Suppressor macrophage treated with lipopolysaccharide for 1 hour (primary cell): Measurements from ENCODE around the gene GALNT17.

Experiments
- DNase-seq, 3 donors: peaks; one replicate each; pipeline ENCODE4 v3.0.0-alpha.2; 2020 to 2022

The GALNT17 gene

DNA sequence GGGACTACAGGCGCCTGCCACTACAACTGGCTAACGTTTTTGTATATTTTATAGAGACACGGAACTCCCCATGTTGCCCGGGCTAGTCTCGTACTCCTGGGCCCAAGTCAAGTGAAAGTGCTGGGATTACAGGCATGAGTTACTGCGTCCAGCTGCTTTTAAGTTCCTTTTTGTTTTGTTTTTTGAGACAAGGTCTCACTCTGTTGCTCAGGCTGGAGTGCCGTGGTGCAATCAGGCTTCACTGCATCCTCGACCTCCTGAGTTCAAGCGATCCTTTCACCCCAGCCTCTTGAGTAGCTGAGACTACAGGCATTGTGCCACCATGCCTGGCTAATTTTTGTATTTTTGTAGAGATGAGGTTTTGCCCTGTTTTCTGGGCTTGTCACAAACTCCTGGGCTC, 155.0 kb downstream of the GALNT17 start:
- DNase-seq = no peak

DNA sequence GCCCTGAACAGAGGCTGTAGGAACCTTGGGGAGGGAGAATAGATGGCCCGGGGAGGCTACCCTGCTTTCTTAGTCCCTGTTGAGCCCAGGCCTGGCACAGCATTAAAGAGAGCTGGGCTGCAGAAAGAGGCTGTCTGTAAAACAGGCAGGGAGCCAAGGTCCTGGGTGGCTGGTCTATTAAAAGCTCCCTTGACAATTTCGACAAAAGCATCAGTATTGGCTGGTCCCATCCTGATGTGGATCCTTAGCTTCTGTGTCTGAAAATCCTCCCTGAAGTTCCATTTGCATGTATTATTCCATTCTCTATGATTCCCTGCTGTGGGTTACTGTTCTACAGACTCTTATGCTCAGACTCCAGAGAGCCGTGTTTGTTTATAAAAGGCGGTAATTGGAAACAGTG, 158.5 kb downstream of the GALNT17 start:
- no peak for DNase-seq

DNA sequence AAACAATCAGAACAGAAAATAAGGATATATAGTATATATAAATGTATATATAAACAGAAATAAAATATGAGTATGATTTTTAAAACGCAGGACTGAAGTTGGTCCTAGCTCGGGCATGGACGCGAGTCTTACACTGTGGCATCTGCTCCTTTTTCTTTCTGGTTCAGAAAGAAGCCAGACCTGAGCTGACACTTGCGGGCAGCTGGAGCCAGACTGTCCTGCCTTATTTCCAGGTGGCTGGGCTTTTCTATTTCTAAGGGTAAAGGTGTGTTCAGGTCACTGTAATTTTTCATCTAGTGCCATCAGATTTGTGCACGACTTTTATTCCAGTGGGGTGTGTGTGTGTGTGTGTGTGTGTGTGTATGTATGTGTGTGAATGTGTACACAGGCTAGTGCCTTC, 166.4 kb downstream of the GALNT17 start:
- DNase-seq = no peak

DNA sequence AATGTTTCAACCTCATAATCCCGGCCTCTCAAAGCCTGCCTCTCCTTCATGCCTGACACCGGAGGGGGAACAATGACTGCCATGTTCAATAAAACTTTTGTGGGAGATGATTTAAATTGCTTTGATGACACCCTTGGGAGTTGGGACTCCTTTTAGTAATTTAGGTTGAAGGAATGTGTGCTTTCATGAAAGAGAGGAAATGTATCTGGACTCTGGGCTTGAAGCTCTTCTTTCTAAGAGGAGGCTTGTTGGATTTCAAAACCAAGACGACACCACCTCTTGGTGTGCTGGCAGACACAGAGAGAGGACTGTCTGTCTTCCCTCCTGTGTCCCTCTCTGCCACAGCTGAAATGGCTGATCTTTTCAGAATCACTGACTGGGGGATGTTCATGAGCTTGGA, 168.1 kb downstream of the GALNT17 start:
- DNase-seq = no peak

DNA sequence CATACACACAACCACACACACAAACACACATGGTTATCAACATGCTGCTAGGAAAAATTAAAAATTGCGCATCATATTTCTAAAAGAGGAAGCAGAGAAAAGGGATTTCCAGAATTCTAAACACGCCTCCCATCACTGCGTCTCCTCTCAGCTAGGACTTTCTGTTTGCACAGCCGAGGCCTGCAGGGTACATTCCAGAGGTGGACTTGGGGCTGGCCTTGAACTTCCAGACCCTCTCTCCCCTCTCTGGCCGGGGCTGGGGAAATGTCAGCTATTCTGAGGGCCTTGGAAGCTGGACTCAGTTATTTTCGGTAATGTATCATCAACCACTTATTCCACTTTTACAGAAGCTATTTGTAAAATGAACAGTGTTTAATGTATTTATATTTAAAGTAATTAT, 168.7 kb downstream of the GALNT17 start:
- no peak for DNase-seq

DNA sequence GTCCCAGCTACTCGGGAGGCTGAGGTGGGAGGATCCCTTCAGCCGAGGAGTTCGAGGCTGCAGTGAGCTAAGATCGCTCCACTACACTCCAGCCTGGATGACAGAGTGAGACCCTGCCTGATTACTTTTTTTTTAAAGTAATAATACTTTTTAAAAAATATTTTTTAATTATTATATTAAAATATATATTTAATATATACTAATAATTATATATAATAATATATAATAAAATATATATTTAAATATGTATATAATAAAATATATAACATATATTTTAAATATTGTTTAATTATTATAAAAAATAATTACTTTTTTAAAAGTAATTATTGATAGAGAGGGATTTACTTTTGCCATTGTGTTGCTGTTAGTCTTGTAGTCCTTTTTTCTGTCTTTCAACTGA, 169.2 kb downstream of the GALNT17 start:
- DNase-seq = no peak

DNA sequence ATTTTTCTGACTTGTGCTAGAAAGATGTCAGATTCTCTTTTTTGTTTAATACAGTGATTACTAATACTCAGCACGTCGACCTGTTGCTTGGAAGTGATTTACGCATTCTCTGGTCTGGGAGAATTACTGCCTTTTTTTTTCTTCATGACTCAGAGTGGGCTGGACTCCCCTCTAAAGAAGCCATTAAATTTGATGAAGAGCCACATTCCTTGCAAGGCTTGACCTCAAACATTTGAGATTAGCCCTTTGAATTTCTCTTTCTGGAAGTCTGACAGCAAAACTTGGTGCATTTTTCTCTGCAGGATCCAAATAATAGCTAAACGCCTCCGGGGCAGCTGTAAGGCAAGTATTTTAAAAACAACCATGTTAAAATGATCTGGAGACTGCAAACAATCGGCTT, 171.6 kb downstream of the GALNT17 start:
- no peak for DNase-seq

DNA sequence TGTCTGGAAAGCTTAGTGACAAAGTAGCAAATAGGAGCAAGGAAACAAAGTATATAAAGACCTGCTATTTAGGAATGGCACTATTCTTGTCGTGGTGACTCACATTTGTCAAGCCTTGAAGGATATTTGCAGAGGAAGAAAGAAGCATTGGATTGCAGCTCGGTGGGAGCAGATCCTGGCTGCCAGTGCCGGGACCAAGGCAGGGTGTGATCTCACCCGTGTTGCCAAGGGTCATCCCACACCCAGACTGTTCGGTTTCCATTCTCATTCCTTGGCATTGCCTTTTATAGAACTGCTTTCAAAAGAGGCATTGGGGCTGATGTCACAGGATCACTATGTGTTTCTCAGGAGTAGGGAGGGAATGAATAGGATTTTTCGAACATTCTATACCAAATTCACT, 176.2 kb downstream of the GALNT17 start:
- DNase-seq = no peak

DNA sequence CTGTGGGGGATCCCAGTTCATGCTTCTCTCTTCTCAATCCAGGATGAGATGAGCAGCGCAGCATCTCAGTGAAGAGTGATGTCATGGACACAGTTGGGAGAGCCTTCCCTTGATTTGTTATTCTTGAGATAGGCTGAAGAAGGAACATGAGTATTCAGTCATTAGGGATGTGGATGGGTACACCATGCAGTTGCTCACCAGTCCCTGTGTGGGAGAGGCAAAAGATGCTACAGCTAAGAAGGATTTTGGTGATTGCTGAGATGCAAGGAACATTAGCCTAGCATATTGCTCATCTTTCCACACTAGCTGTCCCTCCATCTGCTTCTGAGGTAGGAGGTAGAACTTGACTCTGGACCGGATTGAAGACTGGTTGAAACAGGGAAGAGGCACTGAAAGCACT, 179.6 kb downstream of the GALNT17 start:
- DNase-seq = no peak

DNA sequence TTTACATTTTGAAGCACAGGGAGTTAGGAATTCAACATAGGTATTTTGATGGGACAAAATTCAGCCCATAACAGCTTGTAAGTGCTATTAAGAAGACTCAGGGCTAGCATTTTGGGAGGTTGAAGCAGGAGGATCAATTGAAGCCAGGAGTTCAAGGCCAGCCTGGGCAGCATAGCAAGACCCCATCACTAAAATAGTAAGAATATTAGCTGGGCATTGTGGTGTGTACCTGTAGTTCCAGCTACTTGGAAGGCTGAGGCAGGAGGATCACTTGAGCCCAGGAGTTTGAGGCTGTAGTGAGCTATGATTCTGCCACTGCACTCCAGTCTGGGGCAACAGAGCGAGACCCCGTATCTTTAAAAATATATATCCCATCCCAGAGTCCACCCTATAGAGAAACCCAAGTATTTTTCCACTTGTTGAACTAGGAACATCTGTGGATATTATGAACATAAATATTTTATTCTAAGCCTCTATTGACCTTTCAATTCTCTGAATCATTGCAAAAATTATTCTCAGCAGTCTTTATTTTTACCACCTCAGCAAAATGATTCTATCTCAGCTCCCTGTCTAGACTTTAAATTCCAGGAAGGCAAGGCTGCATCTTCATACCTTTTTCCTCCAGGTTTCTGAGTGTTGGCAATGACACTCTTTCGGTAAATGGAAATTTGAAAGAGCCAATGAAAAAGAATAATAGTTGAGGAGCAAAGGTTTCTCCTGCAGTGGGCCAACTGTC, 181.0 kb downstream of the GALNT17 start:
- DNase-seq = no peak

DNA sequence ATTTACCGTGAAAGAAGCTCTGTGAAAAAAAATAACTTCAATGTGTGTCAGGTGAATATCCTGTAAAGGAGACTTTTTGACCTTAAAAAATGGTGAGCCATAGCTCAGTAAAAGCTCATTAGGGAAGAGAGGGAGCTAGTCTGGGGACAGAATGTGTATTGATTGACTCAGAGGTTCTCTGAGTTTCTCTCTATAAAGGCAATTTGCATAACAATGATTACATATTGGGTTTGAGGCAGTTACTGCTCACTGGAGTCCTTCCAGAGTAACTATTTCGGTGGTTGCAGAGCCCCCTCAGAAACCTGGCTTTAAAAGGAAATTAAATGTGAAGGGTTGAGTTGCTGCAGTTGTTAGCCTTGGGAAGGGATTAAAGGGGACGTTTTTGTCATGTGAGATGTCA, 181.6 kb downstream of the GALNT17 start:
- no peak for DNase-seq

DNA sequence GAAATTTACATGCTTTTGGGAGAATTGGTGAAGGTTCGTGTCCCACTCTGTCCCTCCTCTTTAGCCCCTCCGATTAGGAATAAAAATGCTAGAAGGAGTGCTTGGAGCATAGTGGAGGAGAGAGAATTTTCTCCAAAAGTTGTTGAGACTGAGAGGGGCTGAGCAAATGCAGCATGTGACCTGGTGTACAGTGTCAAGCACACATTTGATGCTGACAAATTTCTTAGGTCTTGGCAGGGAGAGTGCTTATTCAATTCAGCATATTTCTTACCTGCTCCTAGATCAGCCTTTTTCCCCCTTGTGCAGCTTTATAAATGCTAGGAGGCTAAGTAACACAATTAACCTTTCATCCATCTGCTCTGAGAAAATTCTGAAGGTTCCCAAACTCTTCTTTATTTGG, 189.0 kb downstream of the GALNT17 start:
- DNase-seq = no peak

DNA sequence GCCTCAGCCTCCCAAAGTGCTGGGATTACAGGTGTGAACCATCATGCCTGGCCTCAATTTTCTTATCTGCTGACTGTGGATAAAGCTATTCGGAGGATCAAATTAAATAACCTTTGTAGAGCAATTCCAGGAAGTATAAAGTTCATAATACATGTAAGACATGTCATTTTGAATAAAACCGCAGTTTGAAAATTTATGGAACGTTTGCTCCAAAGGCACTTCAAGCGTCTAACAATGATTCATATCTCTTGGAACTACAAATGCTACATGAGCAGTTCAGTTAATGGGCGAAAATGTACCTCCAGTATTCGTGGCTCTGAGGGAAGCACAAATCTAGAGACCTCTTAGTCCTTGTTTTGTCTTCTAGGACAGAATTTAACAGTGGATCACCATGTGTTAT, 190.3 kb downstream of the GALNT17 start:
- no peak for DNase-seq

DNA sequence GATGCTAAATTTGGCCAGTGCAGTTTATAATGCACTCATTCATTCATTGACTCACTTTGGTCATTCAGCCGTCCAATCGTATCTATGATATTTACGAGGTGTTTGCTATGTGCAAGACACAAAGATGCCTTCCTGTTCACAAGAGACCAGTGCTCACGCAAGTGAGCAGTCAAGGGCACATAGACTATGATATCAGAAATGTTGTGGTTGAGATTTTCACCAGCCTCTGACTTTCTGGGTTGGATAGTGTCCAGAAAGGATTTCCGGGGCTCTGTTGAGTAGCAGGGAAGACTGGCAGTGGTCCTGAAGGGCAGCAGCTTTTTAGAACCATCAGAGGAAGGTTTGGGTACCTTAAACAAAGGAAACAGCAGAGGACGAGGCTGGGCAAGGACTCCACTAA, 191.8 kb downstream of the GALNT17 start:
- DNase-seq = no peak

DNA sequence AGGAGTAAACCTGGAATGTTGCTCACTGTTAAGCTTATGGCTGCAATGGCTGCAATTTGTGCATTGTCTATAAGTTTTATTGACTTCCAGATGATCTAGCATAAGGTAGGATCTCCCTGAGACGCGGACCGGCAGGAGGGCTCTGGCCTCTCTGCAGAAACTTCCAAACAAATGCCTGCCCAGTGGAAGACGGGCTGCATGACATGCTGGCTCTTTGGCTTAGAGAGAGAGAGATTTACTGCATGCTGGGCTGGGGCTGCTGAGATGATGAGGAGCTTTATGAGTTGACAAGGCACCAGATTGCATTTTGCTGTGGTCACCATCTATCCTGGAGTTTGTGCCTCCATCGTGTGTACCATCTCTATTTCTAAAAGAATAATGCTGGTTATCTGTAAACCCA, 193.2 kb downstream of the GALNT17 start:
- DNase-seq = no peak

DNA sequence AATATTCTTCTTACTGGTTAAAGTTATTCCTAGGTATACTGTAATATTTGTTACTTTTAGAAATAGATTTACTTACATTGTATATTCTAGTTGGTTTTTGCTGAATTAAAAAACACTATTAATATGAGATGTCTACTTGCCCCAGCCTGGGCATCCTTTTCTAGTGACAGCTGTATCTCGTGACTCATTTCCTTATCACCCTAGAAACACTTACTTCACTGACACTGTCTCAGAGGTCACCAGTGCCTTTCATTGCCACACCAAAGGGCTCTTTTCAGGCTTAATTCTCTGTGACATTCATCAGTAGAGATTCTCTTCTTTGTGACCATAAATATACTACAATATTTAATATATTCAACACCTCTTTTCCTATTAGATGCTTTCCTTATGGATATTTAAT, 194.7 kb downstream of the GALNT17 start:
- DNase-seq = no peak

DNA sequence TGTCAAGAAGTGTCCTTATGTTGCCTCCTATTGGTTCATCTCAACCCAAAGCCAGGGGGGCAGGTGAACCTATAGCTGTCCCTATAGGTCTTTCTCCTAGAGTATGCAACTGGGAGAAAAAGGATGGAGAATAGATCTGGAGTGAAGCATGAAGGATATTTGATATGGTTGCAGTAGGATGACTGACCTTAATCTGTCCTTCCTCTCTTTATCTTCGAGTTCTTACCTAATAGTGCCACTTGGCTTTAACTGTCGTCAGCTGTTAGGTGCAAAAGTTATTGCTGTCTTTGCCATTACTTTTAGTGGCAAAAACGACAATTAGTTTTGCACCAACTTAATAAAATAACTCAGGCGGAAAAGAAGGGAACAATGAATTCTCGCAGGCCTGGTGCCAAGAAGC, 196.0 kb downstream of the GALNT17 start:
- DNase-seq = no peak

DNA sequence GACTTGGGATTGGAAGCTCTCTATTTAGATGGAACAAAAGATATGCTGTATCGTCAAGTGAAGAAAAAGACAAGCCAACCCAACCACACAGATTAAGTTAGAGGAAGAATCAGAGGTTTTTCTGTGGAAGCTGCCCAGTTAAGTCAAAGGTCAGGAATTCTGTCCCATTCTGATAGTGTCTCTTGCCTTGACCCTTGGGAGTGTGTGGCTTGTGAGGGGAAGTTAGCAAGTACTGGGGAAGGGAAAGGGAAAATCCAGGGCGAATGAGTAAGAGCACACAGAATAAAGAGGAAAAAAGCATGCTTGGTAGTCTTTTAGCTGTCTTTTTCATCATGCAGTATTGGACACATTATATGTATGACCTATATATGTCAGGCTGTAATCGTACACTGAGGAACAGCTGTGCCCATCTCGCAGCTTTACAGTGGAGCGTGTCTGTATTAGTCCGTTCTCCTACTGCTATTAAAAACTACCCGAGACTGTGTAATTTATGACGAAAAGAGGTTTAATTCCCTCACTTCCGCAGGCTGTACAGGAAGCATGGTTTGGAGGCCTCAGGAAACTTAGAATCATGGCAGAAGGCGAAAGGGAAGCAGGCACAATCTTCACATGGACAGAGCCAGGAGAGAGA, 197.2 kb downstream of the GALNT17 start:
- DNase-seq = no peak

DNA sequence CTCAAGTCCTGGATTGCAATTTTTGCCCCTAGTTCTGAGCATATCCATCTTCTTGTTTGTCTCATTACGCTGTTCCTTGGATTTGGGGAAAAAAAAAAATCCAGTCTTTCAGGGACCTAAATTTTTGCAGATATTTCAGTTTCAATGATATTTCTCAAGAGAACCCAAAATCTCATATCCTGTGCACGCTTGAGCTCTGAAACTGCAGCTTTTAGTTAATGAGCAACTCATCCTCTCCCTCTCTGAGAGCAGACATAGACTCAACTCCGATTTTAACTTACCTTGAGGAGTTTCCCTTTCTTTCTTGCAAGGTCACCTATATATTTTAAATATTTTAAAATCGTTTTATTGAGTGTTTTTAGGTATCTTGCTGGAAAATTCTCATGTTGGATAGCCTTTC, 200.3 kb downstream of the GALNT17 start:
- DNase-seq = no peak

DNA sequence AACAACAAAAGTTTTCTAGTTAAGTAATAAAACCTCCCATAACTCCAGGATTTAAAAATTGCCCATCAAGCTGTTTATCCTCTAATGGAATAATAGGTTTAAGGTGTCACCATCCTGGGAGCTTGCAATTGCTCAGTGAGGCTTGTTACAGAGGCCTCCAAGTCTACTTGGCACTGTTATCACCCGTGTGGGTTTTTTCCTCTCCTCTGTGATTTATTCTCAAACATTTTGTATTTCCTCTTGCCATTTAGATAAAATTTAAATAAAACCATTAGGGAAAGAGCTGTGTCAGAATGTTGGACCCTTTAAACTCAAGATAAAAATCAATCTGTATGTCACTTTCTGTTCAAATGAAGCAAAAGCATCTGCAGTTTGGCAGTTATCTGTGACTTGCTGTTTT, 202.6 kb downstream of the GALNT17 start:
- DNase-seq = no peak

DNA sequence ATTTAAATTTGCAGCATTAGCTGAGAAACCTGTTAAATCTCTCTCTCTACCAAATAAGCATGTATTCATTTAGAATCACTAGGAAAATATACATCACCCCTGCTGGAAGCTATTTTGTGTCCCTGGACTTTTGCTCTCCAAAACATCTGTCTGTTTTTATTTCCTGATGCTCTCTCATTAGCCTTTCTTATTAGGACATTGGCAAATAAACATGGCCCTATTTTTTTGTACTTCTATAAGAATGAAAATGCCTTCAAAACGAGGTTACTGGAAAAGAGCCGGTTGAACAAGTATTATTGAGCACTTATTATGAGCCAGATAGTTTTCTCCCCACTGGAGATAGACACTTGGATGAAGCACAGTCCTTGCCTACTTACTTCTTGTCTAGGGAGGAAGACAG, 206.9 kb downstream of the GALNT17 start:
- DNase-seq = no peak

DNA sequence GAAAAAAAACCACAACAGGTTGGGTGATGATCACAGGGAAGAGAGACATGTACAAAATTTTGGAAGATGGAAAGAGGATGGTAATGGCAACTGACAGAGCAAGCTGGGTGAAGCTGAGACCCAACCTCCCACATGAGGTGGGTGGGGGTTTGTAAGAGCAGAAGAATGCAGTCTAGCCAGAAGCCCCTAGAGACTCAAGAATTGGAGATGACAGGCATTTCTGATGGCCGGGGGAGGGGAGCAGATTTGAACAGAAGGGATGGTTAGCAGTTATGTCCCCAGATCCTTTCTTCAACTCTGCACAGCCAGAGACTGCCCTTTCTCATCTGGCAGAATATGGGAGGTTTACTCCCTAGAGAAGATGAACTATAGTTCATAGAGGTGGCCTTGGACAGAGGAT, 208.0 kb downstream of the GALNT17 start:
- no peak for DNase-seq

DNA sequence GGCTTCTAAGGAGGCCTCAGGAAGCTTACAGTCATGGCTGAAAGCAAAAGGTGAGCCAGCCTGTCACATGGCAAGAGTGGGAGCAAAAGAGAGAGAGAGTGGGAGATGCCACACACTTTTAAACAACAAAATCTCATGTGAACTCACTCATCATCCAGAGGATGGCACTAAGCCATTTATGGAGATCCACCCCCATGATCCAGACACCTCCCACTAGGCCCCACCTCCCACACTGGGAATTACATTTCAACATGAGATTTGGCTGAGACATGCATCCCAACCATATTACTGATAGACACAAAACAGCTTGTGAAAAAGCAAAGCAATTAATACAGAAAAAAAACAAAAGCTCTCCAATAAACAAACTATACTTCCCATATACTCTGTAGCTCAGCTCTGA, 210.3 kb downstream of the GALNT17 start:
- DNase-seq = no peak

DNA sequence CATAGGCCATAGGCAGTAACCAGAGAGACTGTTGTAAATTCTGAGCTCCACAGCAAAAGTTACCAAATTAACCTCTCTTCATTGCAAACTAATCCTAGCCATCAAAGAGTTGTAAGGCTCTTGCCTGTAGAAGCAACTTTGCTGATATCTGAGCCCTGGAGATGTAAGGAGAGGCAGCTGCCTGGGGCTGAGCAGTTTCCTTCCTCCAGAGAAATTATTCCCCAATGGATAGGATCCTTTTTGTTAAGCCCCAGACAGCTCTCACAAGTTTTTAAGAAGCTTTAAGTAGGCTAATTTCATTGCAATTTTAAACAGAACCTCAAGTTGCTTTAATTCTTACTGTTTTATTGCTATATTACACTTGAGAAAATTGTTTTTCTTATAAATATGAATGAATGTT, 211.1 kb downstream of the GALNT17 start:
- DNase-seq = no peak

DNA sequence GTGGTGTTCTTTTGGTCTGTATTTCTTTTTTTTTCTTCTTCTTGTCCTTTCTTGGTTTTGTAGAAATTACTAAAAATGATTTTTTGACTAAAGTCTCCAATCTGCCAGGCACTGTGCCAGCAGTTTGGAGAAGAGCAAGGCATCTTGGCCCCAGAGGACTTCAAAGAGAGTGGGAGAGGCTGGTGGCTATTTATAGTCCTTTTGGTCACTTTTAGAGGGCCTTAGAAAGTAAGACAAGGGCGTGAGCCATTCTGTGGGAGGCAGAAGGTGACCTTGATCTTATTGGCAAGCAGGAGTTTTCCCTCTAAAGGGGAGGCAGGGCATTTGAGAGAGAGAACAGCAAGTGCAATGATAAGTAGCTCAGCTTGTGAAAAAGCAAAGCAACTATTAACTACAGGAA, 211.9 kb downstream of the GALNT17 start:
- DNase-seq = no peak
